Stimulated activated CD4-positive, alpha-beta T cell treated with anti-CD3 and anti-CD28 coated beads, Interleukin-15, amount 100 ng/mL, for 48 hours (primary cell): ENCODE results near the gene TMEFF2.

Experiments used
- DNase-seq, 2 donors: peaks; one replicate each; pipeline ENCODE4 v3.0.0-alpha.2; 2020; ENCODE audit warnings: low read depth in 2 of 2

Gene TMEFF2

GRCh38 chr2:191899410-191899809 lies 295.3 kb downstream of the TMEFF2 start:
- DNase-seq: no peak
